HG03039 (cell line): Measurements from ENCODE around the gene B3GALT4.

Experiments used
- ATAC-seq: cut with Tn5 transposase; IDR thresholded peaks from one replicate; pipeline ENCODE4 v1.9.1; 2021; ENCODE audit warnings: mild to moderate bottlenecking, moderate library complexity; ENCODE audit not compliant: unreplicated experiment

Gene B3GALT4

DNA sequence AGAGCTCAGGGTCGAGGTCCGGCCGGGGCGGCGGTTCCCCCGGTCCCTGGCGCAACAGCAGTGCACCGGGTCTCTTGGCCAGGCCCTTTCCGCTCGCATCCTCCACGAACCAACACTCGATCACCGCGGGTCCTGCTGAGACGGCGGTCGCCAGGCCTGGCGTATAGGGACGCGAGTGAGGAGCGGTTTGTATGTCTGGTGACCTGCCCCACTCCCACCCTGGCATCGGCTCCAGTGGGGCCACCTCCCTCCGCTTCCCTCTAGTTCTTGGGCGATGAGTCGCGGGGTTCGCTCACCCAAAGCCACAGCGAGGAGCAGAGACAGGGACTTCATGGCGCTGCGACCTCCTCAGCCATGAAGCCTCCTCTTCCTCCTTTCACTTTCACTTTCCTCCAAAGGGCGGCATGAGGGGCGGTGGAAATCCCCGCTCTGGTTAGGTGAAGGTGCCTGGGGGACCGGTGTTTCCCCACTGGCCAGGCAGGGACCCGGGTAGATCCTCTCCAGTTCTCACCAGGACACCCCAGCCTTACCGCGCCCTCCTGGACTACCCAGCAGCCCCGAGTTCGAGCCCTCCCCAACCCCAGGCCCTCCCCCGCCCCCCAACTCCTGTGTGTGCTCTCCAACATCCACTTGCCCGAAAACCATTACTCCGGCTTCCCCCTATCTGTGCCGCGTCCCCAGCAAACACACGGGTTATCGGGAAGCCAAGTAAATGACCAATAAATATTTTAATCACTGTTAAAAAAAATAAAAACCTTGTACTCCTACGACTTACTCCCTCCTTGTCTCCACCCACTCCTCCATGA, 37.0 kb downstream of the B3GALT4 start, which contains the start of gene TAPBP:
Gene TAPBP, minus strand, starts transcription at position 370 of the 806 bp plus-strand sequence. Its CDS starts 37 bp downstream, at position 333.
- peak; percentile 32 for ATAC-seq

- no peak for ATAC-seq
Observed at GRCh38 chr6:33314515-33314942, 37.6 kb downstream of the B3GALT4 start.

DNA sequence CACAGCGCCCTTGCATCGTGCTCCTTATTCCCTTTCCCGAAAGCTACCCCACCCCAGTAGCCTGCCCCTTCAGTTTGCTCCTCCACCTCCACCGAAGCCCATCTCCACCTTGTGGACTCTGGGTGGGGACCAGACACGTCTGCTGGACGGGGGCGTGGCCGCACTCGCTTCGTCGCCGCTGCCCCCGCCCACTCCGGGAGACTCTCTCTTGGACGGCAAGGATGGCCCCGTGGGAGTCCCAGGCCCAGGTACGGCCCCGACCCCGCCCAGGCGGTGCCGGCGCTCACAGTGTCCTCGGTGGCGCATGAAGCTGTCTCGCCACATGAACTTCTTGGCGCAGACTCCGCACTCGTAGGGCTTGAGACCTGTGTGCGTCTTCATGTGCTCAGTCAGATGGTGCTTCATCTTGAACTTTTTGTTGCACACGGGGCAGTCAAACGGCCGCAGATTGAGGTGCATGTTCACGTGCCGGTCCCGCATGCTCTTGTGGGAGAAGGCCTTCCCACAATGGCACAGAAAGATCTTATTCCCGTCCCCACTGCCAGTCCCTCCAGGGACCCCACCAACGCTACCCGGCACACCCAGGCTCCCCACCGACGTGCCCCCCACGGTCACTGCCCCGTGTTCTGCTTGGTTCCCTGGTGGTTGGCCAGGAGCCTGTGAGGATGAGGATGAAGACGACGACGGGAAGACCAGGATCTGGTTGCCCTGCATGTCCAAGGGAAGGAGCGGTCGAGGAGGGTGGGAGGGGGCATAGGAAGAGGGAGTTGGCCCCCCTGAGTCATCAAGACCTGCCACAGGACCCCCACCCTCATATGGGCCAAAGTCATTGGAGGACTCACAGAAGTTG, 38.2 kb downstream of the B3GALT4 start:
- ATAC-seq: no peak

DNA sequence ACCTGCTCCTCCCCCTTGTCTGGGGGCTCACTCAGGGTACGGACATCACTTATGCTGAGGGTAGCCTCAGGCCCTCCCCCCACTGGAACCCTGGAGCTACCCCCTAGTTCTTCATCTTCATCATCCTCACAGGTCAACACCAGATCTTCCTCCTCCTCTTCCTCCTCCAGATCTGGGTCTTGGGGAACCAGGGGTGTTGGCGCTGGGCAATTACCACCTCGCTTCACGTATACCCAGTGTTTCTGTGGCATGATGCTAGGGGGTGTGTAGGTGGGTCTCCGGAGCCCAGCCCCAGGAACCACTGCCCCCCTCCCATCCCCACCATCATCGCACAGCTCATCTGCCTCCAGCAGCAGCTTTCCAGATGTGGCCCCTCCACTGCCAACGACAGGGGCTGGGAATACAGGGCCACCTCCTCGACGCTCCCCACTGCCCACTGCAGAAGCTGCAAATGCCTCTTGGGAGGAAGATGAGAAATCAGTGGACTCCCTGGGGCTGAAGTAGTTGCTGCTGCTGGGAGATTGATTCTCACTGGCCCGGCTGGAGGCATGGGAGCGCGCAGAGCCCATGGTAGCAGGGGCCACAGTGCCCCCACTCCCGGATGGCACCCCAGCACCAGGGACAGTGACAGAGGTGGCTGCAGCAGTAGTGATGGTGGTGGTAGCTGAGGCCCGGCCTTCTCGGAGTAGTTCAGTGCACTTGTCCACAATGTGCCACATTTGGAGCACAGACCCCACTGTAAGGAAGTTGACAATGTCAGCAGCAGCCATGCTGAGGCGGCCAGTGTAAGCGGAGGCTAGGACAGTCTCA, 39.1 kb downstream of the B3GALT4 start:
- ATAC-seq: no peak

DNA sequence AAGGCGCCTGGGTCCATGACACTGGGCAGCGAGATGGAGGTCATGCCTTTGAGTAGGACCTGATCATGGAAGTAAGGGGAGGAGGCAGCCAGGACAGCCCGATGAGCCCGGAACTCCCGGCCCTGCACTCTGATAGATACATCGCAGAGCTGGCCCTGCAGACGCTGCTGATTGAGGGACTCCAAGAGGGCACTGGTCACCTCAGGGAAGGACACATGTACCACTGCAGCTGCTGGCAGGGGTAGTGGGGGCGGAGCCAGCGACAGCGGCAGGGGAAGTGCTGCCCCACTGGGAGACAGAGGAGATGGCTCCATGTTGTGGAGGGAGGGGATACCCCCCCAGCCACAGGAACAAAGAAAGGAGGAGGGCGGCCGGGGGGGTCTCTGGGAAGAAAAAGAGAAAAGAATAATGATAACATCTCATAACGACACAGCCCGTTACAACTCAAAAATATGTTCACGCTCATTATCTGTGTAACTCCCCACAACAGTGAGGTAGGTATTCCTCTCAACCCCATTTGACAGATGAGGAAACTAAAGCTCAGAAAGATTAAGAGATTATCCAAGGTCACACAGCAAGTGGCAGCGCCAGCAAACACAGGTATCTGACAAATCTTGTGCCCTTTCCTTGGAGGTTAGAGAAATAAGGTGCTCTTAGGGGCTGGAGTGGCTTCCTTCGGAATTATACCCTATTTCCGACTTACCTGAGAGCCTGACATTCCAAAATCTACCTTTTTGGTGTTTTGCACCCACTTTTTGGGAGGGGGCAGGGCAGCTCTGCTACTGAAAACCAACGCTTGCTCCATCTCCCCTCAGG, 39.9 kb downstream of the B3GALT4 start:
- ATAC-seq: no peak

- no peak for ATAC-seq
Observed at GRCh38 chr6:33317419-33317668, 40.4 kb downstream of the B3GALT4 start.

GRCh38 chr6:33317669-33318425, 40.9 kb downstream of the B3GALT4 start, which contains the start of gene ZBTB22:
TSS of gene ZBTB22 (minus strand) at chr6:33317744. CDS start at chr6:33316916, 828 bp downstream.
- ATAC-seq: peak; percentile 38

- no peak for ATAC-seq
Observed at GRCh38 chr6:33318426-33319073, 41.6 kb downstream of the B3GALT4 start.

- no peak for ATAC-seq
Observed at GRCh38 chr6:33319939-33320314, 43.0 kb downstream of the B3GALT4 start.

DNA sequence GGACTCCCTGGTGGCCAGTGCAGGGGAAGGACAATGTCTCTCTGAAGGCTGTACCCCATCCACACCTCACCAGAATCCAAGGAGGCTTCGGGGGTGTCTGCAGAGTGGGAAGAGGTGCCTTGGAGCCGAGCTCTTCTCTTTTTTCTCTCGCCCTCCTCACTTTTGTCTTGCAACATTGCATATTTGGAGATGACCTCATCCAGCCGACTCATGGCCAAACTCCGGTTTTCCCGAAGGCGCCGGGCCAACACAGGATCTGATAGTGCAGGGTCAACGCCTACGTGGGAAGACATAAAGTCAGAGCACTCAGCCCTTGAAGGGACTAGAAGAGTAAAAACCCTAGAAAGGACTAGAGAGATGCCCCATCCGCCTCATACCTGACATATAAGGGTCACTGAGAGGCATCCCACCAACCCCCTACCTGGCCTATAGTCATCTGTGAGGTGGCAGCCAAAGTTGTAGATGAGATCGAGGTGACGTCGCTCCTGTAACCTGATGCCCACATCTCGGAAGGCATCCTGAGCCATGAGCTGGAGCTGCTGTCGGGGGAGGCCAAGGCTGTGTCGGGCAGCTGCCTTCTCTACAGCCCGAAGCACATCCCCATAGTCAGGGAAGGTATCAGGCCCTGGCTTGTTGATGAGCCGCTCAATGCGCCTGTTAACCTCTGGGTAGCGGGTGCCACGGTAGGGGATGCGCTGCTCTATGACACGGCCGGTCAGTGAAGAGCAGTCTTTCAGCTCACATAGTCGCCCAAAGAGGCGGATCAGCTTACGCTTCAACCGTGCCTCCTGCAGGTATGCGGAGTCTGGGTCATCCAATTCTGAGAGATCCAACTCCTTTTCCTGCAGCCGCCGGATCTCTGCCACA, 43.6 kb downstream of the B3GALT4 start:
- ATAC-seq: no peak

DNA sequence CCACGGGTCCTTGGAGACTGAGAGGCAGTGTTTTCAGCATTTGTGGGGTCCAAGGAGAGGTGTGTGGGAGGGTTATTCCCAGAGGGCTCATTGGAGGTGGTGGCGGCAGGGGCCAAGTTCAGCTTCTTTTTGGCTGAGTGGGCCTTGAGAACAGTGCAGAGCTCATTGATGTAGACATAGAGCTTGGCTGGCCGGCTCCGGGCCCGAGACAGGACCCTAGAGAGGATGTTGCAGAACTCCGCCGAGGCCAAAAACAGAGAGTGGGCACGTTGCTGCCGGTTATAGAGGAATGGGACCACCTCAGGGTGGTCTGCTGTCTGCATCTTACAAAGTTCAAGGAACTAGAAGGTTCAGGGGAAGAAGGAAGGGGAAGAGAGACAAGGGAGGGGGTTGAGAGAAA, 44.3 kb downstream of the B3GALT4 start:
- ATAC-seq: no peak

GRCh38 chr6:33323623-33323948, 46.7 kb downstream of the B3GALT4 start:
- peak; percentile 4 for ATAC-seq

DNA sequence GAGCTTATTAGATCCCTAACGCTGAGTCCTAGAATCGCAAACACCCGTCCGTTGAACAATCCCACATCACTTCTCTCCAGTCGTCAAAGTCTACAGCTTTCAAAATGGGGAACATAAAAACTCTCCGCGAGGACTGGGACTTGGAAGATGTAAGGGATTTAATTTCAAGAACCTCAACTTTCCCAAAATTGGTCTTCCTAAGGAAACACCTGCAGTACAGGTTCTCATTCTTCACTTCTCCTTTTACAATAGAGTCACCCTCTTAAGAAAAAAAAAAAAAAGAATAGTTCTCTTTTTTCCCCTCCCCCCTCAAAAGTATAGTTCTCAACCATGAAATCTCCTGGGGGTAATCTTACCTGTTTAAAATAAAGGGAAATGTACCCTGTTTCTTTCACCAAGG, 47.2 kb downstream of the B3GALT4 start:
- ATAC-seq: no peak
